ENCODE data around the gene GJD2. TPM values are rescaled to one million over a fixed set of nuclear protein-coding genes. Genes with fewer than 3 reads are reported as not detected.

GJD2 gene
- polyA plus RNA-seq, 1 of the 3 experiments (the other 2 are of a cell fraction) = not detected

GRCh38 chr15:34793901-34794300 lies 39.1 kb upstream of the GJD2 start:
- WGBS (ENCODE audit: low lambda C conversion rate) = 53% methylated on average over 2 of the region's 2 CpGs
- Histone ChIP-seq H3F3A (replicated peaks; ENCODE audit: insufficient read depth) (no peaks in the 10 kb centered on the region), H2AFZ (ENCODE audit: low read depth) (no peak overlapping the region), H3K27ac (ENCODE audit: low read depth in 2 of 2, low read length in 1 of 2) (no peak overlapping the region), H3K9me3 (no peaks in the 10 kb centered on the region), H3K9me2 (no peaks in the 10 kb centered on the region), H3K36me3 (replicated peaks in 1 of 2; ENCODE audit: control insufficient read depth in 1 of 2, insufficient read depth in 2 of 2, low read length in 1 of 2) (no peaks in the 10 kb centered on the region), H3K27me3 (ENCODE audit: insufficient read depth) (peaks cover 5% of the 10 kb centered on the region; the same call in 1 of the 2 replicates), H3K4me1 (ENCODE audit: control insufficient read depth in 1 of 2, insufficient read depth in 2 of 2, low read depth in 1 of 2, low read length in 1 of 2) (peaks cover under 1 to 2% of the 10 kb centered on the region in 2 experiments), H4K20me1 (ENCODE audit: insufficient read depth) (no peaks in the 10 kb centered on the region), H3K4me3 (ENCODE audit: low read depth in 2 of 2, low read length in 1 of 2) (no peak overlapping the region), H3K4me2 (no peak overlapping the region), H3K79me2 (ENCODE audit: insufficient read depth) (no peaks in the 10 kb centered on the region), H3K9ac (no peak overlapping the region)
- TF ChIP-seq NRF1 (IDR thresholded peaks at IDR 0.05; ENCODE audit: low read depth, low read length) (no peak), RAD21 (IDR thresholded peaks at IDR 0.05; ENCODE audit: low read length) (no peak), TCF12 (IDR thresholded peaks at IDR 0.05) (no peak), GATA2 (CRISPR knock-in tag; IDR thresholded peaks at IDR 0.05) (no peak), EP300 (IDR thresholded peaks at IDR 0.05; ENCODE audit: borderline replicate concordance in 1 of 2, low read depth in 1 of 2, low read length in 1 of 2) (no peak), RXRA (IDR thresholded peaks at IDR 0.05; ENCODE audit: borderline replicate concordance, low read depth) (no peak), RCOR1 (IDR thresholded peaks at IDR 0.05; ENCODE audit: low read length) (no peak), SIN3A (IDR thresholded peaks at IDR 0.05; ENCODE audit: borderline replicate concordance, low read depth, low read length) (no peak), NFIC (IDR thresholded peaks at IDR 0.05; ENCODE audit: borderline replicate concordance) (no peak), CHD2 (IDR thresholded peaks at IDR 0.05; ENCODE audit: low read length, partially characterized antibody) (no peak)
- TF ChIP-seq, protein P1, sequence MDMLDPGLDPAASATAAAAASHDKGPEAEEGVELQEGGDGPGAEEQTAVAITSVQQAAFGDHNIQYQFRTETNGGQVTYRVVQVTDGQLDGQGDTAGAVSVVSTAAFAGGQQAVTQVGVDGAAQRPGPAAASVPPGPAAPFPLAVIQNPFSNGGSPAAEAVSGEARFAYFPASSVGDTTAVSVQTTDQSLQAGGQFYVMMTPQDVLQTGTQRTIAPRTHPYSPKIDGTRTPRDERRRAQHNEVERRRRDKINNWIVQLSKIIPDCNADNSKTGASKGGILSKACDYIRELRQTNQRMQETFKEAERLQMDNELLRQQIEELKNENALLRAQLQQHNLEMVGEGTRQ (IDR thresholded peaks at IDR 0.05; ENCODE audit: borderline replicate concordance, low read depth, low read length) = no peak
- ChIA-PET POLR2A (no interaction called here), CTCF (no interaction called here)
- no peak for DNase-seq

GRCh38 chr15:34793071-34793470 lies 38.3 kb upstream of the GJD2 start:
- Histone ChIP-seq H2AFZ (ENCODE audit: low read depth) (no peak overlapping the region), H3K9me3 (no peaks in the 10 kb centered on the region), H3K9ac (no peak overlapping the region), H3K27ac (ENCODE audit: low read depth in 2 of 2, low read length in 1 of 2) (no peak overlapping the region), H3K36me3 (replicated peaks in 1 of 2; ENCODE audit: control insufficient read depth in 1 of 2, insufficient read depth in 2 of 2, low read length in 1 of 2) (no peaks in the 10 kb centered on the region), H3K79me2 (ENCODE audit: insufficient read depth) (no peaks in the 10 kb centered on the region), H4K20me1 (ENCODE audit: insufficient read depth) (no peaks in the 10 kb centered on the region), H3F3A (replicated peaks; ENCODE audit: insufficient read depth) (no peaks in the 10 kb centered on the region), H3K9me2 (no peaks in the 10 kb centered on the region), H3K27me3 (ENCODE audit: insufficient read depth) (peaks cover 5% of the 10 kb centered on the region; the same call in 1 of the 2 replicates), H3K4me3 (ENCODE audit: low read depth in 2 of 2, low read length in 1 of 2) (no peak overlapping the region), H3K4me1 (ENCODE audit: control insufficient read depth in 1 of 2, insufficient read depth in 2 of 2, low read depth in 1 of 2, low read length in 1 of 2) (no peaks in the 10 kb centered on the region), H3K4me2 (no peak overlapping the region)
- ChIA-PET POLR2A (no interaction called here), CTCF (no interaction called here)
- TF ChIP-seq, protein P2, sequence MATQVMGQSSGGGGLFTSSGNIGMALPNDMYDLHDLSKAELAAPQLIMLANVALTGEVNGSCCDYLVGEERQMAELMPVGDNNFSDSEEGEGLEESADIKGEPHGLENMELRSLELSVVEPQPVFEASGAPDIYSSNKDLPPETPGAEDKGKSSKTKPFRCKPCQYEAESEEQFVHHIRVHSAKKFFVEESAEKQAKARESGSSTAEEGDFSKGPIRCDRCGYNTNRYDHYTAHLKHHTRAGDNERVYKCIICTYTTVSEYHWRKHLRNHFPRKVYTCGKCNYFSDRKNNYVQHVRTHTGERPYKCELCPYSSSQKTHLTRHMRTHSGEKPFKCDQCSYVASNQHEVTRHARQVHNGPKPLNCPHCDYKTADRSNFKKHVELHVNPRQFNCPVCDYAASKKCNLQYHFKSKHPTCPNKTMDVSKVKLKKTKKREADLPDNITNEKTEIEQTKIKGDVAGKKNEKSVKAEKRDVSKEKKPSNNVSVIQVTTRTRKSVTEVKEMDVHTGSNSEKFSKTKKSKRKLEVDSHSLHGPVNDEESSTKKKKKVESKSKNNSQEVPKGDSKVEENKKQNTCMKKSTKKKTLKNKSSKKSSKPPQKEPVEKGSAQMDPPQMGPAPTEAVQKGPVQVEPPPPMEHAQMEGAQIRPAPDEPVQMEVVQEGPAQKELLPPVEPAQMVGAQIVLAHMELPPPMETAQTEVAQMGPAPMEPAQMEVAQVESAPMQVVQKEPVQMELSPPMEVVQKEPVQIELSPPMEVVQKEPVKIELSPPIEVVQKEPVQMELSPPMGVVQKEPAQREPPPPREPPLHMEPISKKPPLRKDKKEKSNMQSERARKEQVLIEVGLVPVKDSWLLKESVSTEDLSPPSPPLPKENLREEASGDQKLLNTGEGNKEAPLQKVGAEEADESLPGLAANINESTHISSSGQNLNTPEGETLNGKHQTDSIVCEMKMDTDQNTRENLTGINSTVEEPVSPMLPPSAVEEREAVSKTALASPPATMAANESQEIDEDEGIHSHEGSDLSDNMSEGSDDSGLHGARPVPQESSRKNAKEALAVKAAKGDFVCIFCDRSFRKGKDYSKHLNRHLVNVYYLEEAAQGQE (IDR thresholded peaks at IDR 0.05; ENCODE audit: low read depth, low read length) = no peak
- TF ChIP-seq RFX5 (IDR thresholded peaks at IDR 0.05; ENCODE audit: low read length) = no peak
- TF ChIP-seq MEF2A (IDR thresholded peaks at IDR 0.05; ENCODE audit: borderline replicate concordance, low read depth) = no peak
- no peak for TF ChIP-seq RCOR1 (IDR thresholded peaks at IDR 0.05; ENCODE audit: low read length)
- TF ChIP-seq RAD21 (IDR thresholded peaks at IDR 0.05; ENCODE audit: low read length) = no peak
- TF ChIP-seq GABPA (IDR thresholded peaks at IDR 0.05; ENCODE audit: low read depth) = no peak
- TF ChIP-seq, protein P1 (IDR thresholded peaks at IDR 0.05; ENCODE audit: borderline replicate concordance, low read depth, low read length) = no peak
- 81% methylated on average over 6 of the region's 9 CpGs for WGBS (ENCODE audit: low lambda C conversion rate)
- no peak for DNase-seq
